Measurements from ENCODE around the gene CELA2B. TPM values are rescaled to one million over a fixed set of nuclear protein-coding genes. Genes with fewer than 3 reads are reported as not detected.

The CELA2B gene
- total and polyA plus RNA-seq, 9 of the 15 experiments (the other 6 are each of a cell fraction or from before 2014, with no cell fraction given) = 0.25 to 2.1 (median 0.38) TPM; not detected in 5

DNA sequence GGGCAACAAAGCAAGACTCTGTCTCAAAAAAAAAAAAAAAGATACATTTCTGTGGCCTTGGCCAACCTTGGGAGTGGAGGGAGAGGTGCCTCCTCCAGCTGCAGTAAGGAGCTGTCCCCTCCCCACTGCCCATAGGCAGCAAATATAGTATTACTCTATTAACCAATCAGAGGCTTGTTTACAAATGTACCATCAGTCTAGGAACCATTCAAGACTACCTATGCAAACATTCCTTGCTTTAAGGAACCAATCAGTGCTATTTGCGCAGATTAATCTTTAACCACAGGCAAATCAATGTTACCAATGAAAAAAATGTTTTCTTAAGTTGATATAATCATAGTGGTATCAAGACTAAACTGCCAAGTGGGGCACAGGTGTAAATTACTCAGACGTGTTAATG, 18.3 kb upstream of the CELA2B start (continued):
- TF ChIP-seq MBD2 (IDR thresholded peaks at IDR 0.05; ENCODE audit: borderline replicate concordance, low read depth) (0 out of 2 replicates have a peak, but pooled peaks have one; percentile 29), ZNF212 (CRISPR knock-in tag; IDR thresholded peaks at IDR 0.05) (no peak), SMAD3 (CRISPR knock-in tag; conservative IDR thresholded peaks at IDR 0.05) (no peak), FOXK2 (conservative IDR thresholded peaks at IDR 0.05 in 1 of 2, IDR thresholded peaks at IDR 0.05 in 1 of 2; ENCODE audit: low read depth in 2 of 2) (peak; percentile 28 to 42; a peak in 1 of 4 replicates), TCF3 (CRISPR knock-in tag; IDR thresholded peaks at IDR 0.05) (no peak), STAT5A (IDR thresholded peaks at IDR 0.05; ENCODE audit: borderline replicate concordance, low read length) (no peak), RCOR1 (IDR thresholded peaks at IDR 0.05; ENCODE audit: borderline replicate concordance in 1 of 2, low read depth in 2 of 2, low read length in 2 of 2) (0 out of 4 replicates have a peak, but pooled peaks of 1 of the 2 experiments have one; percentile 25), SIX5 (IDR thresholded peaks at IDR 0.05; ENCODE audit: borderline replicate concordance in 1 of 2, insufficient read depth in 1 of 2, low read depth in 1 of 2, low read length in 2 of 2) (no peak), RBM25 (IDR thresholded peaks at IDR 0.05; ENCODE audit: low read depth, low read length, severe bottlenecking) (peak; percentile 58), ILK (tag; IDR thresholded peaks at IDR 0.05; ENCODE audit: borderline replicate concordance, low read depth) (no peak), KDM1A (IDR thresholded peaks at IDR 0.05) (peak; percentile 63 to 82; a peak in 3 of 4 replicates), ZNF217 (CRISPR knock-in tag; IDR thresholded peaks at IDR 0.05) (no peak), ZNF696 (CRISPR knock-in tag; conservative IDR thresholded peaks at IDR 0.05) (no peak), CC2D1A (IDR thresholded peaks at IDR 0.05) (no peak)
- TF ChIP-seq, protein P1, sequence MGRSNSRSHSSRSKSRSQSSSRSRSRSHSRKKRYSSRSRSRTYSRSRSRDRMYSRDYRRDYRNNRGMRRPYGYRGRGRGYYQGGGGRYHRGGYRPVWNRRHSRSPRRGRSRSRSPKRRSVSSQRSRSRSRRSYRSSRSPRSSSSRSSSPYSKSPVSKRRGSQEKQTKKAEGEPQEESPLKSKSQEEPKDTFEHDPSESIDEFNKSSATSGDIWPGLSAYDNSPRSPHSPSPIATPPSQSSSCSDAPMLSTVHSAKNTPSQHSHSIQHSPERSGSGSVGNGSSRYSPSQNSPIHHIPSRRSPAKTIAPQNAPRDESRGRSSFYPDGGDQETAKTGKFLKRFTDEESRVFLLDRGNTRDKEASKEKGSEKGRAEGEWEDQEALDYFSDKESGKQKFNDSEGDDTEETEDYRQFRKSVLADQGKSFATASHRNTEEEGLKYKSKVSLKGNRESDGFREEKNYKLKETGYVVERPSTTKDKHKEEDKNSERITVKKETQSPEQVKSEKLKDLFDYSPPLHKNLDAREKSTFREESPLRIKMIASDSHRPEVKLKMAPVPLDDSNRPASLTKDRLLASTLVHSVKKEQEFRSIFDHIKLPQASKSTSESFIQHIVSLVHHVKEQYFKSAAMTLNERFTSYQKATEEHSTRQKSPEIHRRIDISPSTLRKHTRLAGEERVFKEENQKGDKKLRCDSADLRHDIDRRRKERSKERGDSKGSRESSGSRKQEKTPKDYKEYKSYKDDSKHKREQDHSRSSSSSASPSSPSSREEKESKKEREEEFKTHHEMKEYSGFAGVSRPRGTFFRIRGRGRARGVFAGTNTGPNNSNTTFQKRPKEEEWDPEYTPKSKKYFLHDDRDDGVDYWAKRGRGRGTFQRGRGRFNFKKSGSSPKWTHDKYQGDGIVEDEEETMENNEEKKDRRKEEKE (IDR thresholded peaks at IDR 0.05; ENCODE audit: borderline replicate concordance in 1 of 2, control insufficient read depth in 1 of 2, low read depth in 2 of 2, low read length in 1 of 2) = no peak
- TF ChIP-seq, protein P2, sequence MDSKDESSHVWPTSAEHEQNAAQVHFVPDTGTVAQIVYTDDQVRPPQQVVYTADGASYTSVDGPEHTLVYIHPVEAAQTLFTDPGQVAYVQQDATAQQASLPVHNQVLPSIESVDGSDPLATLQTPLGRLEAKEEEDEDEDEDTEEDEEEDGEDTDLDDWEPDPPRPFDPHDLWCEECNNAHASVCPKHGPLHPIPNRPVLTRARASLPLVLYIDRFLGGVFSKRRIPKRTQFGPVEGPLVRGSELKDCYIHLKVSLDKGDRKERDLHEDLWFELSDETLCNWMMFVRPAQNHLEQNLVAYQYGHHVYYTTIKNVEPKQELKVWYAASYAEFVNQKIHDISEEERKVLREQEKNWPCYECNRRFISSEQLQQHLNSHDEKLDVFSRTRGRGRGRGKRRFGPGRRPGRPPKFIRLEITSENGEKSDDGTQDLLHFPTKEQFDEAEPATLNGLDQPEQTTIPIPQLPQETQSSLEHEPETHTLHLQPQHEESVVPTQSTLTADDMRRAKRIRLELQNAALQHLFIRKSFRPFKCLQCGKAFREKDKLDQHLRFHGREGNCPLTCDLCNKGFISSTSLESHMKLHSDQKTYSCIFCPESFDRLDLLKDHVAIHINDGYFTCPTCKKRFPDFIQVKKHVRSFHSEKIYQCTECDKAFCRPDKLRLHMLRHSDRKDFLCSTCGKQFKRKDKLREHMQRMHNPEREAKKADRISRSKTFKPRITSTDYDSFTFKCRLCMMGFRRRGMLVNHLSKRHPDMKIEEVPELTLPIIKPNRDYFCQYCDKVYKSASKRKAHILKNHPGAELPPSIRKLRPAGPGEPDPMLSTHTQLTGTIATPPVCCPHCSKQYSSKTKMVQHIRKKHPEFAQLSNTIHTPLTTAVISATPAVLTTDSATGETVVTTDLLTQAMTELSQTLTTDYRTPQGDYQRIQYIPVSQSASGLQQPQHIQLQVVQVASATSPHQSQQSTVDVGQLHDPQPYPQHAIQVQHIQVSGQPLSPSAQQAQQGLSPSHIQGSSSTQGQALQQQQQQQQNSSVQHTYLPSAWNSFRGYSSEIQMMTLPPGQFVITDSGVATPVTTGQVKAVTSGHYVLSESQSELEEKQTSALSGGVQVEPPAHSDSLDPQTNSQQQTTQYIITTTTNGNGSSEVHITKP (IDR thresholded peaks at IDR 0.05; ENCODE audit: partially characterized antibody) = peak; percentile 44
- TF ChIP-seq, protein P3, sequence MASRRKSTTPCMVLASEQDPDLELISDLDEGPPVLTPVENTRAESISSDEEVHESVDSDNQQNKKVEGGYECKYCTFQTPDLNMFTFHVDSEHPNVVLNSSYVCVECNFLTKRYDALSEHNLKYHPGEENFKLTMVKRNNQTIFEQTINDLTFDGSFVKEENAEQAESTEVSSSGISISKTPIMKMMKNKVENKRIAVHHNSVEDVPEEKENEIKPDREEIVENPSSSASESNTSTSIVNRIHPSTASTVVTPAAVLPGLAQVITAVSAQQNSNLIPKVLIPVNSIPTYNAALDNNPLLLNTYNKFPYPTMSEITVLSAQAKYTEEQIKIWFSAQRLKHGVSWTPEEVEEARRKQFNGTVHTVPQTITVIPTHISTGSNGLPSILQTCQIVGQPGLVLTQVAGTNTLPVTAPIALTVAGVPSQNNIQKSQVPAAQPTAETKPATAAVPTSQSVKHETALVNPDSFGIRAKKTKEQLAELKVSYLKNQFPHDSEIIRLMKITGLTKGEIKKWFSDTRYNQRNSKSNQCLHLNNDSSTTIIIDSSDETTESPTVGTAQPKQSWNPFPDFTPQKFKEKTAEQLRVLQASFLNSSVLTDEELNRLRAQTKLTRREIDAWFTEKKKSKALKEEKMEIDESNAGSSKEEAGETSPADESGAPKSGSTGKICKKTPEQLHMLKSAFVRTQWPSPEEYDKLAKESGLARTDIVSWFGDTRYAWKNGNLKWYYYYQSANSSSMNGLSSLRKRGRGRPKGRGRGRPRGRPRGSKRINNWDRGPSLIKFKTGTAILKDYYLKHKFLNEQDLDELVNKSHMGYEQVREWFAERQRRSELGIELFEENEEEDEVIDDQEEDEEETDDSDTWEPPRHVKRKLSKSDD (conservative IDR thresholded peaks at IDR 0.05; ENCODE audit: low read length) = no peak
